Suprapubic skin (tissue), 4 donors: ENCODE results near the gene STOX1. TPM values are rescaled to one million over a fixed set of nuclear protein-coding genes. Genes with fewer than 3 reads are reported as not detected.
"Not testable (repeated sequence)": the region's sequence is repeated elsewhere in the genome, so short reads cannot be mapped to it uniquely, and the experiment has no call there.

Experiments
- DNase-seq, 2 donors: peaks; one replicate each; pipeline ENCODE4 v3.0.0-alpha.2; 2019; ENCODE audit warnings: low spot score in 2 of 2
- H3K27ac ChIP-seq: fragments of 200-600 bp; sonication (generic); one replicate; pipeline ENCODE4 v1.5.1; 2019
- H3K27me3 ChIP-seq: fragments of 200-600 bp; sonication (generic); one replicate; pipeline ENCODE4 v1.5.1; 2019
- H3K36me3 ChIP-seq: fragments of 200-600 bp; sonication (generic); one replicate; pipeline ENCODE4 v1.5.1; 2019
- H3K4me1 ChIP-seq: fragments of 200-600 bp; sonication (generic); one replicate; pipeline ENCODE4 v1.5.1; 2019
- H3K4me3 ChIP-seq: fragments of 200-600 bp; sonication (generic); one replicate; pipeline ENCODE4 v1.5.1; 2019; ENCODE audit warnings: mild to moderate bottlenecking
- H3K9me3 ChIP-seq: fragments of 200-600 bp; sonication (generic); one replicate; pipeline ENCODE4 v1.5.1; 2019
- CTCF ChIP-seq, 2 donors: fragments of 200-600 bp in 1 of 2; fragments of 450-650 bp in 1 of 2; sonication (generic) in 1 of 2; IDR thresholded peaks; one replicate each; pipeline ENCODE4 v1.5.1; 2016 to 2019; ENCODE audit warnings: antibody characterized with exemption in 2 of 2, mild to moderate bottlenecking in 1 of 2, moderate library complexity in 1 of 2
- EP300 ChIP-seq: sonication (generic); formaldehyde crosslinking; IDR thresholded peaks from one replicate; pipeline ENCODE4 v1.6.1; 2017; ENCODE audit warnings: antibody characterized with exemption
- POLR2A ChIP-seq, 2 donors: fragments of 450-650 bp; IDR thresholded peaks; one replicate each; pipeline ENCODE4 v1.6.1; 2017; ENCODE audit warnings: antibody characterized with exemption in 2 of 2, mild to moderate bottlenecking in 2 of 2, moderate library complexity in 2 of 2
- POLR2AphosphoS5 ChIP-seq, 3 donors: sonication (generic); formaldehyde crosslinking; IDR thresholded peaks; one replicate each; pipeline ENCODE4 v1.6.1; 2017; ENCODE audit warnings: antibody characterized with exemption in 3 of 3
- WGBS: methylation state at CpG from one replicate; pipeline ENCODE4 v1.1.5; 2018; 5-methylcytosine and 5-hydroxymethylcytosine counted together
- total RNA-seq, 4 donors: library from RNA; depleted of rRNA; stranded (reverse); fragments of >200 nt; gene quantifications; one replicate each; pipeline ENCODE4 v1.1.0, GENCODE V29; 2016

STOX1 gene
- total RNA-seq, 4 donors from 2014 or later, result 0.64 to 2.2 (median 1.4) TPM

DNA sequence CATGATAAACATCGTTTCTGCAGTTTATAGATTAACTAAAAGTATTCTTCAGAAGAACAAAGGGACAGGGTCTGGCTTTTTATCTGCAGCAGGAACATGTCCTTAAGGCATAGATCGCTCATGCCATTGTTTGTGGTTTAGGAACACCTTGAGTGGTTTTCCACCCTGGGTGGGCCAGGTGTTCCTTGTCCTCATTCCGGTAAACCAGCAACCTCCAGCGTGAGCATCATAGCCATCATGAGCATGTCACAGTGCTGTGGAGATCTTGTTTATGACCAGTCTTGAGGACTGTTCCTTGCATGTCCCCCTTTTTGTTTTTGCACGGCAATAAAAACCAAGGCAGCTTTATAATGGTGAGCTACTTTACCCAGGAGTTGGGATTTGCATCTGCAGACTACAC, 33.9 kb downstream of the STOX1 start:
- no peaks in the 10 kb centered on the region for H3K36me3 ChIP-seq
- DNase-seq, result no peak
- H3K27me3 ChIP-seq, result no peaks in the 10 kb centered on the region
- H3K4me1 ChIP-seq, result no peaks in the 10 kb centered on the region
- H3K4me3 ChIP-seq, result no peak overlapping the region
- TF ChIP-seq EP300, result no peak
- no peak for TF ChIP-seq POLR2A (IDR thresholded peaks at IDR 0.05)
- no peak for TF ChIP-seq CTCF (IDR thresholded peaks at IDR 0.05)
- no peak for TF ChIP-seq POLR2AphosphoS5 (IDR thresholded peaks at IDR 0.05)
- 94% methylated on average over 5 of the region's 5 CpGs for WGBS
- H3K9me3 ChIP-seq, result peaks cover 12% of the 10 kb centered on the region
- no peak overlapping the region for H3K27ac ChIP-seq

GRCh38 chr10:68864611-68865010, 37.3 kb downstream of the STOX1 start:
- H3K9me3 ChIP-seq, result peaks cover 12% of the 10 kb centered on the region
- TF ChIP-seq POLR2A (IDR thresholded peaks at IDR 0.05), result no peak
- TF ChIP-seq POLR2AphosphoS5 (IDR thresholded peaks at IDR 0.05), result no peak
- no peak for TF ChIP-seq EP300
- no peak overlapping the region for H3K27ac ChIP-seq
- no peaks in the 10 kb centered on the region for H3K36me3 ChIP-seq
- 87% methylated on average over 1 of the region's 1 CpG for WGBS
- no peak overlapping the region for H3K4me3 ChIP-seq
- H3K4me1 ChIP-seq, result no peaks in the 10 kb centered on the region
- no peak for DNase-seq
- H3K27me3 ChIP-seq, result no peaks in the 10 kb centered on the region

DNA sequence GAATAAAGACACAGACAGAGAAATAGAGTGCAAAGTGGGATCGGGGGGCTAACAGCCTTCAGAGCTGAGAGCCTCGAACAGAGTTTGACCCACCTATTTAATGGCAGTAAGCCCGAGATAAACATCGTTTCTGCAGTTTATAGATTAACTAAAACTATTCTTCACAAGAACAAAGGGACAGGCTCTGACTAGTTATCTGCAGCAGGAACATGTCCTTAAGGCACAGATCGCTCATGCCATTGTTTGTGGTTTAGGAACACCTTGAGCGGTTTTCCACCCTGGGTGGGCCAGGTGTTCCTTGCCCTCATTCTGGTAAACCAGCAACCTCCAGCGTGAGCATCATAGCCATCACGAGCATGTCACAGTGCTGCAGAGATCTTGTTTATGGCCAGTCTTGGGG, 40.8 kb downstream of the STOX1 start:
- WGBS, result 87% methylated on average over 8 of the region's 8 CpGs
- not testable (repeated sequence) for H3K27me3 ChIP-seq, H3K36me3 ChIP-seq, H3K4me1 ChIP-seq, H3K9me3 ChIP-seq, DNase-seq, H3K4me3 ChIP-seq, H3K27ac ChIP-seq

GRCh38 chr10:68869623-68870022, 42.3 kb downstream of the STOX1 start:
- no peaks in the 10 kb centered on the region for H3K4me1 ChIP-seq
- no peak for TF ChIP-seq CTCF (IDR thresholded peaks at IDR 0.05)
- TF ChIP-seq POLR2A (IDR thresholded peaks at IDR 0.05), result no peak
- no peak for TF ChIP-seq EP300
- no peak for TF ChIP-seq POLR2AphosphoS5 (IDR thresholded peaks at IDR 0.05)
- no peak overlapping the region for H3K27ac ChIP-seq
- no peak overlapping the region for H3K4me3 ChIP-seq
- no peak for DNase-seq
- H3K36me3 ChIP-seq, result no peaks in the 10 kb centered on the region
- H3K27me3 ChIP-seq, result no peaks in the 10 kb centered on the region
- WGBS, result 40% methylated on average over 2 of the region's 2 CpGs
- no peaks in the 10 kb centered on the region for H3K9me3 ChIP-seq

DNA sequence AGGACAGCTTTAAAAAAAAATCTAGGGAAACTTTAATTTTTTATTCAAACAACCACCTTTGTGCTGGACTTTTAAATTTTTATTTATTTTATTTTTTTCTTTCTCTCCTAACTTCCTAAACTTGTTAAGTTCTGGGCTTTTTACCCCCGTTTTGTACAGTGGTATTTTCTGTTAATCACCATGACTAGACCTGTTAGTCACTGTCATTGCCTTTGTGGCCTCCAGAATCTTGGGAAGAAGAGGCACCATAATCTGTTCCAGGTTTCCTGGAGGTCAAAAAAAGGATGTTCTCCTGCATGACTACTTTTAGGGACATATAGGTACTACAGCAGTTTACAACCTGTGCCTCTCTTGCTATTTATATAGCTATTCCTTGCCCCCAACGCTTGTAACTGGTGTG, 42.7 kb downstream of the STOX1 start:
- H3K4me3 ChIP-seq, result no peak overlapping the region
- TF ChIP-seq POLR2AphosphoS5 (IDR thresholded peaks at IDR 0.05) (no peak), EP300 (no peak), POLR2A (IDR thresholded peaks at IDR 0.05) (no peak), CTCF (IDR thresholded peaks at IDR 0.05) (no peak)
- H3K4me1 ChIP-seq, result no peaks in the 10 kb centered on the region
- no peak overlapping the region for H3K27ac ChIP-seq
- H3K9me3 ChIP-seq, result no peaks in the 10 kb centered on the region
- no peaks in the 10 kb centered on the region for H3K27me3 ChIP-seq
- H3K36me3 ChIP-seq, result no peaks in the 10 kb centered on the region
- WGBS, result 84% methylated on average over 2 of the region's 2 CpGs
- DNase-seq, result no peak

DNA sequence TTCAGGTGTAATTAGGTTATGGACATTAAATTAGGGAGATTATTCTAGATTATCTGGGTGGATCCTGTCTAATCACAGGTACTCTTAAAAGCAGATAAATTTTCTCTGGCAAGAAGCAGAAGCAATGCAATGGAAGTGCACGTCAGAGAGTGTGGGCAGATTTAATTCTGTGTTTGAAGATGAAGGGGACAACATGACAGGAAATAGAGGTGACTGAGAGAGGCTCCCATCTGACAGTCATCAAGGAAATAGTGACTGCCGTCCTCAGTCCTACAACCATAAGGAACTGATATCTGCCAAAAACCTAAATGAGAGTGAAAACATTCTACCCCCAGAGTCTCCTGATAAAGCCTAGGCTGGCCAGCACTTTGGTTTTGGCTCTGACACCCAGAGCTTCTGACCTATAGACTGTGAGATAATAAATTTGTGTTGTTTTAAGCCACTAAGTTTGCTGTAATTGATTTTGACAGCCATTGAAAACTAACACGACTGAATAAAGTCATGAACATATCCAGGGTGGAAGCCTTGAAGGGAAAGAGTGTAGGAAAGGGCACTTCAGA, 43.3 kb downstream of the STOX1 start:
- no peak for TF ChIP-seq CTCF (IDR thresholded peaks at IDR 0.05)
- no peak for TF ChIP-seq POLR2A (IDR thresholded peaks at IDR 0.05)
- no peak for TF ChIP-seq EP300
- TF ChIP-seq POLR2AphosphoS5 (IDR thresholded peaks at IDR 0.05), result no peak
- no peak for DNase-seq
- Histone ChIP-seq H3K9me3 (no peaks in the 10 kb centered on the region), H3K4me1 (no peaks in the 10 kb centered on the region), H3K4me3 (no peak overlapping the region), H3K27ac (no peak overlapping the region), H3K36me3 (no peaks in the 10 kb centered on the region), H3K27me3 (no peaks in the 10 kb centered on the region)
- 49% methylated on average over 3 of the region's 3 CpGs for WGBS
